Panc1 (cell line): ENCODE data around the gene MAGI1. TPM values are rescaled to one million over a fixed set of nuclear protein-coding genes. Genes with fewer than 3 reads are reported as not detected.

Experiments
- ATAC-seq: fragments of 200-7000 bp; cut with Tn5 transposase; 2 replicates; pipeline ENCODE4 v1.9.1; 2020; ENCODE audit warnings: mild to moderate bottlenecking, moderate library complexity
- BruUV-seq: library from RNA; stranded (reverse); fragments of 400-500 nt; replicated peaks from 2 replicates; lab custom pipeline; 2021; lab: Mats Ljungman, UMichigan
- CTCF ChIA-PET: fragments of 300-600 bp; sonication (Branson Sonifier 250); formaldehyde crosslinking; loops from one replicate; lab custom pipeline; 2022; ENCODE audit warnings: antibody characterized with exemption; lab: Charles Lee
- POLR2A ChIA-PET: fragments of 300-600 bp; sonication (Branson Sonifier 250); formaldehyde crosslinking; loops from one replicate; lab custom pipeline; 2022; ENCODE audit warnings: antibody characterized with exemption; lab: Charles Lee
- DNase-seq: peaks from one replicate; pipeline ENCODE4 v3.0.0-alpha.2; 2010; ENCODE audit warnings: low read depth, low spot score
- H3K27ac ChIP-seq: 2 replicates; pipeline ENCODE4 v1.5.1; 2011; ENCODE audit warnings: mild to moderate bottlenecking, low read length, inconsistent platforms
- H3K27me3 ChIP-seq: fragments of 200-500 bp; sonication (Bioruptor generic); 2 replicates; pipeline ENCODE4 v1.6.0; 2014; ENCODE audit warnings: low read length, inconsistent platforms; ENCODE audit not compliant: control insufficient read depth, insufficient read depth
- H3K36me3 ChIP-seq: fragments of 200-500 bp; sonication (Bioruptor generic); 2 replicates; pipeline ENCODE4 v1.5.1; 2014; ENCODE audit warnings: inconsistent platforms, mild to moderate bottlenecking, low read length, moderate library complexity; ENCODE audit not compliant: control insufficient read depth, insufficient read depth
- H3K4me1 ChIP-seq: 2 replicates; pipeline ENCODE4 v1.5.1; 2011; ENCODE audit warnings: inconsistent platforms, mild to moderate bottlenecking, low read length, moderate library complexity; ENCODE audit not compliant: control insufficient read depth, insufficient read depth
- H3K4me3 ChIP-seq, 2 experiments: 2 replicates each; pipeline ENCODE4 v1.5.1; 2011 to 2012; ENCODE audit warnings: low read depth in 2 of 2, low read length in 2 of 2, mild to moderate bottlenecking in 2 of 2, inconsistent platforms in 1 of 2, moderate library complexity in 1 of 2
- H3K9me3 ChIP-seq: fragments of 200-500 bp; sonication (Bioruptor generic); 2 replicates; pipeline ENCODE4 v1.5.1; 2014; ENCODE audit warnings: low read depth, mild to moderate bottlenecking, inconsistent platforms, low read length, moderate library complexity; ENCODE audit not compliant: control insufficient read depth, insufficient read depth
- POLR2AphosphoS5 ChIP-seq: IDR thresholded peaks from 2 replicates; pipeline ENCODE4 v1.6.1; 2012; ENCODE audit warnings: mild to moderate bottlenecking, low read depth, low read length, moderate library complexity
- SIN3A ChIP-seq: IDR thresholded peaks from 2 replicates; pipeline ENCODE4 v1.6.1; 2012; ENCODE audit warnings: low read depth, mild to moderate bottlenecking, low read length, moderate library complexity, borderline replicate concordance; ENCODE audit not compliant: insufficient read depth
- TCF7L2 ChIP-seq: IDR thresholded peaks from 2 replicates; pipeline ENCODE4 v1.6.1; 2011; ENCODE audit warnings: mild to moderate bottlenecking, low read depth, low read length, inconsistent platforms
- in situ Hi-C: cut with HindIII; loops from 2 replicates; pipeline ENCODE4 v1.10.0; 2016; ENCODE audit warnings: low sequenced_read_pairs, low pct_unique_long_range_greater_than_20kb
- intact Hi-C: fragments of 100-400 bp; cut with micrococcal nuclease; formaldehyde crosslinking; loops from one replicate; pipeline ENCODE4 v1.10.0; 2022; ENCODE audit not compliant: unreplicated experiment
- total RNA-seq: library from RNA; stranded (reverse); gene quantifications from one replicate; pipeline ENCODE4 v1.2.1, GENCODE V29; 2021; ENCODE audit not compliant: unreplicated experiment
- TF ChIP-seq, protein P1 (sequence below): fragments of 450-650 bp; IDR thresholded peaks from 2 replicates; pipeline ENCODE4 v1.5.1; 2017; ENCODE audit warnings: mild to moderate bottlenecking
- TF ChIP-seq, protein P2 (sequence below), 2 experiments: IDR thresholded peaks; 2 replicates each; pipeline ENCODE4 v1.6.1; 2011 to 2012; ENCODE audit warnings: low read depth in 2 of 2, control low read depth in 1 of 2, low read length in 1 of 2, mild to moderate bottlenecking in 1 of 2, moderate library complexity in 1 of 2; ENCODE audit not compliant: insufficient read depth in 1 of 2

Gene MAGI1
- total RNA-seq, 1 experiment from 2014 or later: 9.5 TPM

DNA sequence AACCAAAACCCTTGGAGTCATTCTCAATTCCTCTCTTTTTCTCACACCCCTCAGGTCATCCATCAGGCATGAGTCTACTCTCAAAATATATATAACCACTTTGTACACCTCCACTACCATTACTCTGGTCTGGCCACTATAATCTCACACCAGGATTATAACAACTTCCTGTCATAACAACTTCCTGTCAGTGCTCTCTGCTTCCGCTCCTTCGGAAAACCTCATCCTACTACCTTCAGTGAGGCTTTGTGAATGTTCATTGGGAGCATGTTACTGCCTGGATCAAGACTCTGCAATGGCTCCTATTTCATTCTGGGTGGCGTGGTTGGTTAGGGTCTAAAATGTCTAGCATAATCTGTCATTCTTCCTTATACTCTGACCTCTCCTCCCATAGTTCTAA lies 447.4 kb downstream of the MAGI1 start:
- no peak for ATAC-seq
- no peaks in the 10 kb centered on the region for H3K36me3 ChIP-seq
- H3K27ac ChIP-seq: no peak overlapping the region
- no peak for TF ChIP-seq SIN3A
- TF ChIP-seq, protein P1, sequence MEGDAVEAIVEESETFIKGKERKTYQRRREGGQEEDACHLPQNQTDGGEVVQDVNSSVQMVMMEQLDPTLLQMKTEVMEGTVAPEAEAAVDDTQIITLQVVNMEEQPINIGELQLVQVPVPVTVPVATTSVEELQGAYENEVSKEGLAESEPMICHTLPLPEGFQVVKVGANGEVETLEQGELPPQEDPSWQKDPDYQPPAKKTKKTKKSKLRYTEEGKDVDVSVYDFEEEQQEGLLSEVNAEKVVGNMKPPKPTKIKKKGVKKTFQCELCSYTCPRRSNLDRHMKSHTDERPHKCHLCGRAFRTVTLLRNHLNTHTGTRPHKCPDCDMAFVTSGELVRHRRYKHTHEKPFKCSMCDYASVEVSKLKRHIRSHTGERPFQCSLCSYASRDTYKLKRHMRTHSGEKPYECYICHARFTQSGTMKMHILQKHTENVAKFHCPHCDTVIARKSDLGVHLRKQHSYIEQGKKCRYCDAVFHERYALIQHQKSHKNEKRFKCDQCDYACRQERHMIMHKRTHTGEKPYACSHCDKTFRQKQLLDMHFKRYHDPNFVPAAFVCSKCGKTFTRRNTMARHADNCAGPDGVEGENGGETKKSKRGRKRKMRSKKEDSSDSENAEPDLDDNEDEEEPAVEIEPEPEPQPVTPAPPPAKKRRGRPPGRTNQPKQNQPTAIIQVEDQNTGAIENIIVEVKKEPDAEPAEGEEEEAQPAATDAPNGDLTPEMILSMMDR: no peak
- TF ChIP-seq, protein P2, sequence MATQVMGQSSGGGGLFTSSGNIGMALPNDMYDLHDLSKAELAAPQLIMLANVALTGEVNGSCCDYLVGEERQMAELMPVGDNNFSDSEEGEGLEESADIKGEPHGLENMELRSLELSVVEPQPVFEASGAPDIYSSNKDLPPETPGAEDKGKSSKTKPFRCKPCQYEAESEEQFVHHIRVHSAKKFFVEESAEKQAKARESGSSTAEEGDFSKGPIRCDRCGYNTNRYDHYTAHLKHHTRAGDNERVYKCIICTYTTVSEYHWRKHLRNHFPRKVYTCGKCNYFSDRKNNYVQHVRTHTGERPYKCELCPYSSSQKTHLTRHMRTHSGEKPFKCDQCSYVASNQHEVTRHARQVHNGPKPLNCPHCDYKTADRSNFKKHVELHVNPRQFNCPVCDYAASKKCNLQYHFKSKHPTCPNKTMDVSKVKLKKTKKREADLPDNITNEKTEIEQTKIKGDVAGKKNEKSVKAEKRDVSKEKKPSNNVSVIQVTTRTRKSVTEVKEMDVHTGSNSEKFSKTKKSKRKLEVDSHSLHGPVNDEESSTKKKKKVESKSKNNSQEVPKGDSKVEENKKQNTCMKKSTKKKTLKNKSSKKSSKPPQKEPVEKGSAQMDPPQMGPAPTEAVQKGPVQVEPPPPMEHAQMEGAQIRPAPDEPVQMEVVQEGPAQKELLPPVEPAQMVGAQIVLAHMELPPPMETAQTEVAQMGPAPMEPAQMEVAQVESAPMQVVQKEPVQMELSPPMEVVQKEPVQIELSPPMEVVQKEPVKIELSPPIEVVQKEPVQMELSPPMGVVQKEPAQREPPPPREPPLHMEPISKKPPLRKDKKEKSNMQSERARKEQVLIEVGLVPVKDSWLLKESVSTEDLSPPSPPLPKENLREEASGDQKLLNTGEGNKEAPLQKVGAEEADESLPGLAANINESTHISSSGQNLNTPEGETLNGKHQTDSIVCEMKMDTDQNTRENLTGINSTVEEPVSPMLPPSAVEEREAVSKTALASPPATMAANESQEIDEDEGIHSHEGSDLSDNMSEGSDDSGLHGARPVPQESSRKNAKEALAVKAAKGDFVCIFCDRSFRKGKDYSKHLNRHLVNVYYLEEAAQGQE (IDR thresholded peaks at IDR 0.05; ENCODE audit: insufficient read depth in 1 of 2, low read depth in 2 of 2, low read length in 1 of 2): no peak
- BruUV-seq: no TSS peak
- intact Hi-C loops (no loop called here), in situ Hi-C loops (no loop called here)
- no peaks in the 10 kb centered on the region for H3K27me3 ChIP-seq
- no peak overlapping the region for H3K4me3 ChIP-seq
- ChIA-PET CTCF (no interaction called here), POLR2A (no interaction called here)
- H3K9me3 ChIP-seq: no peaks in the 10 kb centered on the region
- no peak for DNase-seq
- no peaks in the 10 kb centered on the region for H3K4me1 ChIP-seq

DNA sequence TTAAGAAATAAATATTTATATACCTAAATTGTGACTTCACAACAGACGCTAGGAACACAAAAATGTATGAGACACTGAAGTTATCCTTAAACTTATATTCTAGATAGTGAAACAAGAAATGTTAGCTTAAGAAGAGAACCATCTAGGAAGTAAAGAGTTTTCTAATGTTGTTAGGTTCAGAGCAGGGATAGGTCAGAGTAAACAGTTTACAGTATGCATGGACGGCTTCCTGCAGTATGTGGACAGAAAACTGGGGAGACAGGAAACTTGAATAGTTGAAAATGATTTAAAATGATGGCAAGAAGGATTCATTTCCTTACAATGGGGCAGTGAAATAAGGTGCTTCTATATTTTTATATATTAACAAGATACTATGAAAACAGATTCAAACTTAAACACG lies 449.8 kb downstream of the MAGI1 start:
- POLR2A ChIA-PET: no interaction called here
- intact Hi-C loops: no loop called here
- Histone ChIP-seq H3K4me3 (no peak overlapping the region), H3K27ac (no peak overlapping the region), H3K4me1 (no peaks in the 10 kb centered on the region), H3K27me3 (no peaks in the 10 kb centered on the region), H3K36me3 (no peaks in the 10 kb centered on the region), H3K9me3 (no peaks in the 10 kb centered on the region)
- no peak for ATAC-seq
- TF ChIP-seq TCF7L2 (no peak), POLR2AphosphoS5 (no peak), SIN3A (no peak)
- TF ChIP-seq, protein P1: no peak
- TF ChIP-seq, protein P2 (IDR thresholded peaks at IDR 0.05; ENCODE audit: insufficient read depth in 1 of 2, low read depth in 2 of 2, low read length in 1 of 2): no peak
- DNase-seq: no peak
- CTCF ChIA-PET: no interaction called here
- no TSS peak for BruUV-seq
- in situ Hi-C loops: no loop called here
